GM12872 (cell line): Measurements from ENCODE around the gene PPM1J.

Experiments
- TF ChIP-seq, protein P1 (sequence below): IDR thresholded peaks from 3 replicates; pipeline ENCODE4 v1.5.1; 2011; ENCODE audit warnings: low read depth, mild to moderate bottlenecking, low read length, moderate library complexity; ENCODE audit not compliant: insufficient read depth

Gene PPM1J

DNA sequence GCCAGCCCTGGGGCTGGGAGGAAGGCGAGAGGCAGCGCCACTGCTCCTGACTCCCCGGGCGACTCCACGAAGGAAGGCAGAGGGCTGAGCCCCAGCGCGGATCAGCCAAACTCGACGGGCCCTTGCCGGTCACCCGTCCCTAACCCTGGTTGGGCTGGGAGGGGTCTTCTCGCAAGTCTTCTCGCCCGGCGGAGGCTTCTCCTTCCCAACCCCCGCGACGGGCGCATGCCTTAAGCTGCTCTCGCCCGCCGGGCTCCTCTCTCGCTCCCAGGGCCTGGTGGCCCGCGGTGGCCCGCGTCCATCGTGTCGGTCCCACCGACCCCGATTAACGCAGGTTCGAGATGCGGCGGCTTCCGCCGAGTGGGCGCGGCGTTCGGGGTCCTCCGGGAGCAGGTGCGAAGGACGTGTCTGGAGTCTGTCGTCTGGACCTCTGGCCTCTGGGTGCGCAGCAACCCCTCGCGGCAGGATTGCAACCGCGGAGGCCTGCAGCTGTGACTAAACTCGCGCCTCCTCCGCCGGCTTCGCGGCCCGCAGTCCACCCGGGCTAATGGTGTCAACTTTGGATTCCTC, 29.0 kb upstream of the PPM1J start:
- TF ChIP-seq, protein P1, sequence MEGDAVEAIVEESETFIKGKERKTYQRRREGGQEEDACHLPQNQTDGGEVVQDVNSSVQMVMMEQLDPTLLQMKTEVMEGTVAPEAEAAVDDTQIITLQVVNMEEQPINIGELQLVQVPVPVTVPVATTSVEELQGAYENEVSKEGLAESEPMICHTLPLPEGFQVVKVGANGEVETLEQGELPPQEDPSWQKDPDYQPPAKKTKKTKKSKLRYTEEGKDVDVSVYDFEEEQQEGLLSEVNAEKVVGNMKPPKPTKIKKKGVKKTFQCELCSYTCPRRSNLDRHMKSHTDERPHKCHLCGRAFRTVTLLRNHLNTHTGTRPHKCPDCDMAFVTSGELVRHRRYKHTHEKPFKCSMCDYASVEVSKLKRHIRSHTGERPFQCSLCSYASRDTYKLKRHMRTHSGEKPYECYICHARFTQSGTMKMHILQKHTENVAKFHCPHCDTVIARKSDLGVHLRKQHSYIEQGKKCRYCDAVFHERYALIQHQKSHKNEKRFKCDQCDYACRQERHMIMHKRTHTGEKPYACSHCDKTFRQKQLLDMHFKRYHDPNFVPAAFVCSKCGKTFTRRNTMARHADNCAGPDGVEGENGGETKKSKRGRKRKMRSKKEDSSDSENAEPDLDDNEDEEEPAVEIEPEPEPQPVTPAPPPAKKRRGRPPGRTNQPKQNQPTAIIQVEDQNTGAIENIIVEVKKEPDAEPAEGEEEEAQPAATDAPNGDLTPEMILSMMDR = no peak

DNA sequence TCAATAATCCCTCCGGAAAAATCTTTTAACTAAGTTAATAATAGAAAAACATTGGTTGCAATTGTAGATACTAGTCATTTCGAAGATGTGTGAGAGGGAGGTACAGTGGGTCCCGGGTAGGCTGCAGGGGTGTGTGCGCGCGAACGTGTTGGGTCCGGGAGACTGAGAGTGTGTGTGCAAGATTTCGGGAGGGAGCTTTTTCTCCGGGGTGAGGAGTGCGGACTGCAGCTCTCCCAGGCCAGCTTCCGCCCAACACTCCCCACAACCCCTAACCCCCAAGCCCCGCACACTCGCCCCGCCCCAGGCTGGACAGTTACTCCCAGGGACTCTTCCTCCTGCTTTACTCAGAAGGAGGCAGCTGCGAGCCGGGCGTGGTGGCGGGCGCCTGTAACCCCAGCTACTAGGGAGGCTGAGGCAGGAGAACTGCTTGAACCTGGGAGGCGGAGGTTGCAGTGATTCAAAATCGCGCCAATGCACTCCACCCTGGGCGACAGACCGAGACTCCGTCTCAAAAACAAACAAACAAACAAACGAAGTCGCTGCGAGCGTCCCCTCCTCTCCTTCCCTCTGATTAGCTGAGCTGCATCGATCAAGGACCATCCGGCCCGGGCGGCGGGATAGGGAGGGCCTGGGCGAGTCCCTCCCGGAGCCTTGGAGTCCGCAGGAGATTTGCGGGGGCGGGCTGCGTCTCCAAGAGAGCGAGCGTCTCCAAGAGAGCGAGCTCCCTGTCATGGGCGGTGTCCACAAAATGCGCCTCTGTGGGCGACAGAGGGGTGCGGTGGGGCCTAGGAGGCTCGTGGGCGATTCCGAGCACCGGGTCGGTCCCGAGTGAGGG, 28.3 kb upstream of the PPM1J start:
- TF ChIP-seq, protein P1 = no peak

DNA sequence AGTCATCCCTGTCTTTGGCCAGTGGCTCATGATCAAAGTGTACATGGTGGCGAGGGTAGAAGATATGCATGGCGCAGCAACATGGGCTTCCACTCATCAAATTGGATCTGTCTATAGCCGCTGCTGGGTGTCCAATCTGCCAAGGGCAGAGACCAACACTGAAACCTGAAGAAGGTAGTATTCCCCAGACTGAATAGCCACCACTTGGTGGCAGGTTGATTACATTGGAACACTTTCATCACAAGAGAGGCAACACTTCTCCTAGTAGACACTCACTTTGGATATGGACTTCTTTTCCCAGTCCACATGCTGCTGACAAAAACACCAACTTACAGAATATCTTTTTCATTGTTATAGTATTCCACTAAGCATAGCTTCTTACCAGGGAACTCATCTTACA, 22.4 kb upstream of the PPM1J start:
- TF ChIP-seq, protein P1 = no peak

DNA sequence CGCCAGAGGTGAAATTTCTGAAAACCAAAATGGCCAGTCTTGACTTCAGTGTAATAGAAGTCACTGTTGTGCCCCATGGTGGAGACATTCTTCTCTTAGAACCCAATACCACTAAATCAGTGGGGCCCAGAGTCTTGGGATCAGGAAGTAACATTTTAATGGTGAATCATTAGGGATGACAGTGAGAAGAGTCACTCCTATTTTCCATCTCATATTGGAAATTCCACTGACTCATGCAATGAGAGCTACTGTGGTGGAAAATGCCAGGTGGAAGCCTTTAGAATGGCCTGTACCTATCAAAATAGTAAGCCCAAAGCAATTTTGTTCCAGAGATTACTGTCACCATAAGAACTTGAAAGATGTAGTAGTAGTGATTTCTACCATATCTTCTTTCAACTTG, 20.6 kb upstream of the PPM1J start:
- TF ChIP-seq, protein P1 = no peak

DNA sequence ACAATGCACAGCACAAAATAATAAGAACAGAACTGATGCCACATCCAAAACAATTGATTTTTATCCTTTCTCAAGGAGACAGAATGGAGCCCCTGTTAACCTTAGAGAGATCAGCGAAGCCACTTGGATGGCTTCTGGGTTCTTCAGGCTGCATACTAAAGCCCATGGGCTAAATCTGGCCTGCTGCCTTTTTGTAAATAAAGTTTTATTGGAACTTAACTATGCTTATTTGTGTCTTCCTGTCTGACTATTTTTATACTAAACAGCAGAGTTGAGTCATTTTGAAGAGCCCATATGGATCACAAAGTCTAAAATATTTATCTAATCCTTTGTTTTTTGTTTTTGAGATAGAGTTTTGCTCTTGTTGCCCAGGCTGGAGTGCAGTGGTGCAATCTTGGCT, 16.3 kb upstream of the PPM1J start:
- TF ChIP-seq, protein P1 = no peak

DNA sequence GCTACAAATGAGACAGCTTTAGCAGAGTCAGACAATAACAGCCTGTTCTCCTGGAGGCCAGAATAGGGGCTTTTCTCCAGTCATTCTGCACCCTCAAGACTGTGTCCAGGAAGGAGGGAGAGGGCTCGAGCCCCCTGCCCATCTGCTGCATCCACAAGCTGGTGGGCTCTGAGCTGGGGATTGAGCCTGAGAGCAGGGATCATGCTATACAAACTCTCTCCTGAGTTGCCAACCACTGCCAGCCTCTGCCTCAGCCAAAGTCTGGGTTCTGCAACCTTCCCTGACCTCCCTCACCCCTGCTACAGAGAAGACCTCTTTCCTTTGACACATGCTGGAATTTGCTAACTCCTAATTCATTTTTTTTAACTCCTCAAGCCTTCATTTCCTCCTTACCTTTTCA, 14.8 kb upstream of the PPM1J start:
- TF ChIP-seq, protein P1 = no peak

DNA sequence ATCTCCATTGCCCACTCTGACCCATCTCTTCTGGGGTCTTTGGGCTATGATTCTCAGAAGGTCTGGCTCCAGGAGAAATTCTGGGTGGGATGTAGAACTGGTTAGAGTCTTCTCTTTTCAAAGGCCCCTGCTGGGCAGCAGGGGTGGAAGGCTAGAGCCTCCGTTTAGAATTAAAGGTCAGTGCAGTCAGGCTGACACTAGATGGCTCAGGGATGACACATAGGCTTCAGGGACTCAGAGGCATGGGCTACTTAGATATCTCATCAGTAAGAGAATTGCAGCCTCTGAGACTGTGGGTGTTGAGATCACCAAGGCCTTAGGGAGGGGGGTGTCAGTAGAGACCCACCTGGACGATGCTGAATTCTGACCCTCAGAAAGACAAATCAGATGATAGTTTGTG, 12.6 kb upstream of the PPM1J start:
- TF ChIP-seq, protein P1 = no peak; the same call in 2 of the 3 replicates
